OCI-LY7 (cell line): ENCODE results near the gene CA5A.

Source experiments
- CTCF ChIP-seq: fragments of 200-600 bp; sonication (generic); conservative IDR thresholded peaks from 2 replicates; pipeline ENCODE4 v1.5.1; 2014; ENCODE audit warnings: mild to moderate bottlenecking, antibody characterized with exemption, low read length, moderate library complexity, mixed read lengths
- EZH2phosphoT487 ChIP-seq: fragments of 200-600 bp; sonication (generic); IDR thresholded peaks from 2 replicates; pipeline ENCODE4 v1.6.1; 2018; ENCODE audit warnings: low read depth, borderline replicate concordance, mild to moderate bottlenecking, mixed run types, antibody characterized with exemption, low read length, moderate library complexity, mixed read lengths

GRCh38 chr16:87966685-87967185 lies 30.4 kb upstream of the CA5A start:
- TF ChIP-seq CTCF (no peak), EZH2phosphoT487 (no peak)
